ENCODE results near the gene TMEM72.

Gene TMEM72

DNA sequence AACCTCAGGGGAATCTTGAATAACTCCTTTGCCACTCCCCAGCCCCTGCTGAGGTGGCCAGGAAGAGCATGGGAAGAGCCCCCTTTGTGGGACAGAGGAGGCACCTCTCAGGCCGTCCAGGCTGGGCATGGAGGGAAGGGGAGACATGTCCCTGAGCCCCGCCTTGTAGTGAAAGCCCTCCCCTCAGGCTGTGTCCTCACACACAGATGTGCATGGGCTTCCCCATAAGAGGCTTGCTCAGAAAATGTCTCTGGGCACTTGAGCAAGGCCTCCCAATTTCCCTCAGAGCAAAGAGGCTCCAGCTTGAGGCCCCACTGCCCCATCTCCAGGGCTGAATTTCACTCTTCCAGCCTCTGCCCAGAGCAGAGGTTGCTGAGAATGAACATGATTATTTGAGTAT lies 3.8 kb downstream of the TMEM72 start:
- no peak for FAIRE-seq

GRCh38 chr10:44916429-44916828 lies 5.3 kb downstream of the TMEM72 start:
- FAIRE-seq (no peak), DNase-seq (ENCODE audit: extremely low spot score, insufficient read length, low read depth) (no peak)

More for the DNA sequence above, 3.8 kb downstream of the TMEM72 start:
- DNase-seq (ENCODE audit: extremely low spot score, insufficient read length, low read depth) = no peak

- DNase-seq (ENCODE audit: extremely low spot score, insufficient read length, low read depth) = no peak
- no peak for FAIRE-seq
Observed at GRCh38 chr10:44917848-44918247, 6.7 kb downstream of the TMEM72 start.

DNA sequence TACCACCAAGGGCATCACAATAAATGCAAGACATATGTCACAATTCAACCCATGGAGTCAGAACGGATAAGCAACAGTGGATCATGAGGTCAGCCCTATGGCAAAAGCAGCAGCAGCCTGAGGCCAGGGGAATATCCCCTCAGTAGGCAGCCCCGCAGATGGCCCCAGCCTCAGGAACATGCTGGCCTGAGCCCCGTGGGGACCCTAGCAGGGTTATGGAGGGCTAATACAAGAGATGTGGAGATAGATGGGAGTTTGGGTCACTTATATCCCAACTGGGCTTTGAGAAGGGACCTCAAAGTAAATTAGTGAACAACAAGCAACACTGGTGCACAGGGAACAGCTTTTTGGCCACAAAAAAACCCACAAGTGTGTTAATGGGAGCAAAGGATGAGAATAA lies 9.1 kb downstream of the TMEM72 start:
- FAIRE-seq = no peak
- no peak for DNase-seq (ENCODE audit: extremely low spot score, insufficient read length, low read depth)

DNA sequence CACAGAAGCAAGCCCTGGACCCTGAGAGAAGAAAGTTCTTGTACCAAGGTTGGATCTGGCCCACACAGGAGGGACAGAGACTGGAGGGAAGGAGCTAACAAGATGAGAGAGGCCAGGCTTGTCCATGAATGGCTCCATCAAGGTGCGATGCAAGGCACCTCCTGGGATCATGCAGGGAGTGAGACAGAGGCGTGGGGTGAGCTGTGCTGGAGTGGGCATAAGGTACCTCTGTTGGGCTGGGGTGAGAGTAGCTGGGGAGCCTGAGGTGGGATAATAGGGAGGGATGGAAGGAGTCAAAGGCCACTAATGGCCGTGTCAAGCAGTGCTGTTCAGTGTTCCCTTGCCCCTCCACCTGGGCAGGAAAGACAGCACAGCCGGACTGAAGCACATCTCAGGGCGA lies 9.9 kb downstream of the TMEM72 start:
- no peak for DNase-seq (ENCODE audit: extremely low spot score, insufficient read length, low read depth)
- no peak for FAIRE-seq

DNA sequence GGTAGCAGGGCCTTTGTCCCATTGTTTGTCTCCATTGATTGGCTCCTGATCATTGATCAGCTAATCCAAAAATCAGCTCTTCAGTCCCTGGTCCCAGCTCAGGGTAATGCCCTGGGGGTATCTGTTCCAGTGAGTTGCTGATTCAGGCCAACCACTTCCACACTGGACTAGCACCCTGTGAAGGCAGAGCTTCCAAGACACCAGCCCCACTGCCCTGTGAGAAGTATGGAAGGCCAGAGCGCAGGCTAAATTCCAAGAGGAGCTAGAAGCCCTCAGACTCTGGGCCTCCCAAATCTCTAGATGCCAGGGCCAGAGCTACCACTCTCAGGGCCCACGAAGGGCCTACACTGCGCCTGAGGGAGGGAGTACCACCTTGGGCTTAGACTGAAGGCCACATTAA lies 10.4 kb downstream of the TMEM72 start:
- DNase-seq (ENCODE audit: extremely low spot score, insufficient read length, low read depth) (no peak), FAIRE-seq (no peak)

DNA sequence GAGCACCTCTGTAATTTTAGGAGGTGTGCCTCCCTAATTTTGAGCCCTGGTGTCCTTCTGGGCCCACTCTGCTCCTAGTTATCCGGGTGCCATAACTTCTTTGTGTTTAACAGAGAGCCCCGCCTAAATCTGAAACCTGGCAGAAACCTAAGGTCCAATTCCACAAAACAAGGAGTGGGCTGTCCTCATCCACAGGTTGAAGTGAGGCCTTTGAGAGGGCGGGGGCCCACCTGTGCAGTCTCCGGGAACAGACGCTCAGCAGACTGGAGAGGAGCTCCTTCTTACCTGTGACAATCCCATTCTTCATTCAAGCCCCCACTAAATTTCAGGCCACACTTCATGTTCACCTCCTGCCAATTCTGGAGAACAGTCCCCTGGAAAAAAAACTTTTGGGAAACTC lies 10.9 kb downstream of the TMEM72 start:
- DNase-seq (ENCODE audit: extremely low spot score, insufficient read length, low read depth) = no peak
- no peak for FAIRE-seq

DNA sequence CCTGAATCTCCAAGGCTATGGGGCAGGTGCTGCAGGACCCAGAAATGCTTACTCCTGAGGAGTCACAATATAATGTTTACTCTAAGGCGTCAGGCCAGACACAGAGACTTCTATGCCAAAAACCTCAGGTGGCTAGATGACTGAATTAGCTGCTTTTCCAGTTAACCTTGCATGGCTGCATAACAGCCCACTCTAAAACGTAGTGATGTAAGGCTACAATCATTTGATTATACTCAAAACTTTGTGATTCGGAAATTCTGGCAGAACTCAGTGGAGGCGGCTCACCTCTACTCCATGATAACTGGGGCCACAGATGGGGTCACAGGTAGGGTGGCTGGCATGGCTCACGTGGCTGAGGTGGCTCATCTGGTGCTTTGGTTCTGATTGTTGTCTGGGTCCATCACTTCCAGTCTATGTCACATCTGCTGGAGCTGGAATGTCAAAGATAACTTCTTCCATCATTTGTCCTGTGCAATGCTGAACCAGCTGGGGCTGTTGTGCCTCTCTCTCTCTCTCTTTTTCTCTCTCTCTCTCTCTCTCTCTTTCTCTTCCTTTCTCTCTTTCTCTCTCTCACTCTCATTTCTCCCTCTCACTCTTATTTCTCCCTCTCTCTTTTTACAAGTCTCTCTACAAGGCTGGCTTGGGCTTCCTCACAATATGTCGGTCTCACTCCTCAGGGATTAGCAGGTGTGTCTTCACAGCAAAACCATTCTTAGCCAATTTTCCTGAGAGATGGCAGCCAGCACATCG lies 11.8 kb downstream of the TMEM72 start:
- FAIRE-seq (no peak), DNase-seq (ENCODE audit: extremely low spot score, insufficient read length, low read depth) (no peak)

DNA sequence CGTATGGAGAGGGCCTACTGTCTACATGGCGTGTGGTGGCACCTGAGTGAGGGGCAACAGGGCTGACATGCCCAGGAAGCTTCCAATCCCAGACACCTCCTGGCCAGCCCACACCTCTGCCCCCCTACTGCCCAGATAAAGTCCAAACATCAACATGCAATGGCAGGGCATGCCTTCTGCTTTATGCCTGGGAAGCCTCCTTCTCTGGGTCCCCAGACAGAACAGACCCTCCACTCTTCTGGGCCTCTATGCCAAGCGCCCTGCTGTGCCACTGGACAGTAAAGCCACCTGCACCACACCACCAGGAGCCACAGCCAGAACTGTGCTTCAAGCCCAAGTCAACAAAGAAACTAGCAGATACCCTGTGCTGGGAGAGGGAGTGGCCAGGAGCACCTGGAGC lies 12.5 kb downstream of the TMEM72 start:
- FAIRE-seq (no peak), DNase-seq (ENCODE audit: extremely low spot score, insufficient read length, low read depth) (no peak)

- FAIRE-seq (no peak), DNase-seq (ENCODE audit: extremely low spot score, insufficient read length, low read depth) (no peak)
Observed at GRCh38 chr10:44924261-44925040, 13.3 kb downstream of the TMEM72 start.

DNA sequence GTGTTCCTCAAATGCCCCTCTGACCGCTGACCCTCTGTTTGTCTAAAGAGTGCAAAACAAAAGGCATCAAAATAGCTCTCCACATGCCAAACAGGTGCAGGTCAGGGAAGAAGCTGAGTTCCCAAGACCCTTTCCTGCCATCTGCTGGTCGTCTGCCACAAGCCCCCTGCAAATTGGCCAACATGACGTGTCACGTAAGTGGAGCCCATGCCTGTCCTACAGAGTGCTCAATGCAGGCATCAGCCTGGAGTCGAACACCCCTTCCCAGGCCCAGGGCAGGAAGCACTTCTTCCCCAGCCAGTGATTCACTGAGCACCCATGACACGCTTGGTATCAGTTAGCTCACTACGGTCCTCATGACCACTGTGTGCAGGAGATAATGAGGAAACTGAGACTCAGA lies 14.1 kb downstream of the TMEM72 start:
- no peak for DNase-seq (ENCODE audit: extremely low spot score, insufficient read length, low read depth)
- no peak for FAIRE-seq

GRCh38 chr10:44925811-44926750 lies 14.9 kb downstream of the TMEM72 start:
- no peak for FAIRE-seq
- no peak for DNase-seq (ENCODE audit: extremely low spot score, insufficient read length, low read depth)

GRCh38 chr10:44926751-44927351 lies 15.7 kb downstream of the TMEM72 start:
- FAIRE-seq (no peak), DNase-seq (ENCODE audit: extremely low spot score, insufficient read length, low read depth) (no peak)

- FAIRE-seq (no peak), DNase-seq (ENCODE audit: extremely low spot score, insufficient read length, low read depth) (no peak)
Observed at GRCh38 chr10:44927352-44927751, 16.2 kb downstream of the TMEM72 start.

GRCh38 chr10:44928462-44928861 lies 17.3 kb downstream of the TMEM72 start:
- FAIRE-seq = no peak

GRCh38 chr10:44929356-44930255 lies 18.5 kb downstream of the TMEM72 start:
- DNase-seq (ENCODE audit: extremely low spot score, insufficient read length, low read depth) (no peak), FAIRE-seq (no peak)

More at GRCh38 chr10:44928462-44928861, 17.3 kb downstream of the TMEM72 start:
- no peak for DNase-seq (ENCODE audit: extremely low spot score, insufficient read length, low read depth)

GRCh38 chr10:44930904-44931620 lies 19.9 kb downstream of the TMEM72 start:
- FAIRE-seq (no peak), DNase-seq (ENCODE audit: extremely low spot score, insufficient read length, low read depth) (no peak)

Measured in GM18507 (cell line).